GM23338 (cell line): ENCODE measurements around the gene BIN1. TPM values are rescaled to one million over a fixed set of nuclear protein-coding genes. Genes with fewer than 3 reads are reported as not detected.

ENCODE experiments used
- polyA plus RNA-seq: library from polyadenylated mRNA; unstranded; fragments of >200 nt; fragmentation: Nextera tagmentation; extraction: Ambion mirVana; gene quantifications from 2 replicates; pipeline ENCODE4 v1.2.1, GENCODE V29; 2016
- small RNA-seq: library from RNA; depleted of rRNA; stranded (forward); fragments of <200 nt; gene quantifications from one replicate; pipeline ENCODE3, GENCODE V24; 2014; ENCODE audit warnings: low replicate concordance
- total RNA-seq: library from RNA; depleted of rRNA; stranded (reverse); fragments of >200 nt; shearing (Covaris generic); gene quantifications from 2 replicates; pipeline ENCODE4 v1.2.3, GENCODE V29; 2014; rRNA removed

The BIN1 gene
- total and polyA plus RNA-seq, 2 experiments from 2014 or later: 30.1 to 56.4 TPM

Small RNA genes within 50 kb of the gene (small RNA-seq; reads per million reads assigned to genes)
- gene RNU7-182P: not detected

Other genes starting within 250 kb of the BIN1 start
- gene TEX51, start 208.3 kb downstream of the BIN1 start, total RNA-seq: not detected in 2 replicates
- gene TEX51, start 208.3 kb downstream of the BIN1 start, polyA plus RNA-seq: not detected in 2 replicates
- gene CYP27C1, start 113.1 kb upstream of the BIN1 start, total RNA-seq: 2.9 and 3.0 TPM in 2 replicates
- 1.1 and 1.8 TPM in 2 replicates for gene CYP27C1, start 113.1 kb upstream of the BIN1 start, polyA plus RNA-seq
- 42.5 and 62.7 TPM in 2 replicates for gene ERCC3, start 187.0 kb upstream of the BIN1 start, total RNA-seq
- gene ERCC3, start 187.0 kb upstream of the BIN1 start, polyA plus RNA-seq: 34.9 and 35.1 TPM in 2 replicates